ENCODE measurements around the gene SLC30A3. TPM values are rescaled to one million over a fixed set of nuclear protein-coding genes. Genes with fewer than 3 reads are reported as not detected.
A peak's percentile ranks its signal among the peaks of the same experiment; 100 is the strongest.
"Not testable (repeated sequence)": the region's sequence is repeated elsewhere in the genome, so short reads cannot be mapped to it uniquely, and the experiment has no call there.

The SLC30A3 gene
- total and polyA plus RNA-seq, 8 donors = not detected

- Histone ChIP-seq H3K36me3 (no peaks in the 10 kb centered on the region), H3K4me1 (no peaks in the 10 kb centered on the region), H3K9me3 (no peaks in the 10 kb centered on the region), H3K27me3 (peaks cover 2 to 83% (median 3%) of the 10 kb centered on the region in 3 donors), H3K4me3 (no peak overlapping the region), H3K27ac (no peak overlapping the region)
- DNase-seq = no peak
- intact Hi-C loops (cut with DNase I; ENCODE audit: low total_unique reads) = no loop called here
- TF ChIP-seq POLR2A (IDR thresholded peaks at IDR 0.05) = no peak
- TF ChIP-seq EP300 (IDR thresholded peaks at IDR 0.05) = no peak
- no peak for TF ChIP-seq CTCF (IDR thresholded peaks at IDR 0.05)
- no peak for TF ChIP-seq POLR2AphosphoS5 (IDR thresholded peaks at IDR 0.05)
- 62 to 68% (median 67%) methylated on average over 2 of the region's 2 CpGs for WGBS, 5 donors
Observed at GRCh38 chr2:27270670-27271069, 7.8 kb upstream of the SLC30A3 start.

GRCh38 chr2:27270131-27270530 lies 7.3 kb upstream of the SLC30A3 start:
- H3K27me3 ChIP-seq = peaks cover 3 to 83% (median 8%) of the 10 kb centered on the region in 3 donors
- H3K27ac ChIP-seq = no peak overlapping the region
- peaks cover 1 to 2% (median 2%) of the 10 kb centered on the region in 4 donors for H3K4me1 ChIP-seq
- TF ChIP-seq EP300 (IDR thresholded peaks at IDR 0.05) (no peak), CTCF (IDR thresholded peaks at IDR 0.05) (no peak), POLR2AphosphoS5 (IDR thresholded peaks at IDR 0.05) (no peak), POLR2A (IDR thresholded peaks at IDR 0.05) (no peak)
- intact Hi-C loops (cut with DNase I; ENCODE audit: low total_unique reads) = no loop called here
- no peaks in the 10 kb centered on the region for H3K9me3 ChIP-seq
- WGBS, 5 donors = 84 to 91% (median 86%) methylated on average over 3 of the region's 3 CpGs
- no peaks in the 10 kb centered on the region for H3K36me3 ChIP-seq
- no peak for DNase-seq
- no peak overlapping the region for H3K4me3 ChIP-seq

GRCh38 chr2:27268296-27268695 lies 5.4 kb upstream of the SLC30A3 start:
- Histone ChIP-seq H3K27me3 (peaks cover 3 to 90% (median 27%) of the 10 kb centered on the region in 3 donors), H3K4me1 (peaks cover 20 to 21% (median 20%) of the 10 kb centered on the region in 4 donors)
- H3K9me3 ChIP-seq; intact Hi-C loops (cut with DNase I; ENCODE audit: low total_unique reads); H3K4me3 ChIP-seq; H3K36me3 ChIP-seq; H3K27ac ChIP-seq; DNase-seq: not testable (repeated sequence)
- 77 to 84% (median 81%) methylated on average over 13 of the region's 13 CpGs for WGBS, 5 donors

GRCh38 chr2:27265536-27265870 lies 2.7 kb upstream of the SLC30A3 start:
- Histone ChIP-seq H3K9me3 (no peaks in the 10 kb centered on the region), H3K4me1 (peaks cover 35 to 40% (median 39%) of the 10 kb centered on the region in 4 donors), H3K27me3 (peaks cover 20 to 98% (median 55%) of the 10 kb centered on the region in 3 donors), H3K4me3 (no peak overlapping the region), H3K36me3 (no peaks in the 10 kb centered on the region), H3K27ac (no peak overlapping the region)
- intact Hi-C loops (cut with DNase I; ENCODE audit: low total_unique reads) = no loop called here
- TF ChIP-seq CTCF (IDR thresholded peaks at IDR 0.05) = no peak
- TF ChIP-seq EP300 (IDR thresholded peaks at IDR 0.05) = no peak
- no peak for TF ChIP-seq POLR2AphosphoS5 (IDR thresholded peaks at IDR 0.05)
- no peak for TF ChIP-seq POLR2A (IDR thresholded peaks at IDR 0.05)
- no peak for DNase-seq

- Histone ChIP-seq H3K27me3 (peaks cover 20 to 98% (median 60%) of the 10 kb centered on the region in 3 donors), H3K4me3 (peak overlapping the region; percentile 31 to 64 (median 46)), H3K36me3 (no peaks in the 10 kb centered on the region), H3K27ac (no peak overlapping the region), H3K4me1 (peaks cover 35 to 40% (median 39%) of the 10 kb centered on the region in 4 donors), H3K9me3 (no peaks in the 10 kb centered on the region)
- WGBS, 5 donors = 4 to 5% (median 4%) methylated on average over 41 to 56 of the region's 56 CpGs
- TF ChIP-seq POLR2A (IDR thresholded peaks at IDR 0.05) (no peak), POLR2AphosphoS5 (IDR thresholded peaks at IDR 0.05) (peak in 1 of 3 donors; percentile 37), EP300 (IDR thresholded peaks at IDR 0.05) (no peak), CTCF (IDR thresholded peaks at IDR 0.05) (peak in 4 of 7 experiments; percentile 28 to 47 (median 41))
- peak; percentile 70 to 91 for DNase-seq
- intact Hi-C loops (cut with DNase I; ENCODE audit: low total_unique reads) = no loop called here
Observed at GRCh38 chr2:27264753-27265535, 2.1 kb upstream of the SLC30A3 start.

Measured in stomach (tissue), 9 donors.